Psoas muscle (tissue), 8 donors: ENCODE data around the gene RNPS1. TPM values are rescaled to one million over a fixed set of nuclear protein-coding genes. Genes with fewer than 3 reads are reported as not detected.

Experiments
- ATAC-seq, 4 donors: fragments of 200-7000 bp; cut with Tn5 transposase; one replicate each; pipeline ENCODE4 v1.9.1; 2020; ENCODE audit warnings: moderate library complexity in 3 of 4, mild to moderate bottlenecking in 2 of 4
- DNase-seq, 2 donors: peaks; one replicate each; pipeline ENCODE4 v3.0.0-alpha.2; 2020
- H3K27ac ChIP-seq: fragments of 200-600 bp; one replicate; pipeline ENCODE4 v1.8.0; 2022
- H3K27me3 ChIP-seq, 3 donors: fragments of 200-600 bp in 1 of 3; one replicate each; pipeline versions ENCODE4 v1.6.1 to v1.8.0; 2013 to 2022; ENCODE audit warnings: low read length in 2 of 3, mild to moderate bottlenecking in 2 of 3, moderate library complexity in 1 of 3; ENCODE audit not compliant: insufficient read depth in 3 of 3
- H3K36me3 ChIP-seq, 2 donors: fragments of 200-600 bp in 1 of 2; one replicate each; pipeline versions ENCODE4 v1.6.1 to v1.8.0; 2013 to 2022; ENCODE audit warnings: low read depth in 1 of 2, mild to moderate bottlenecking in 1 of 2, moderate library complexity in 1 of 2; ENCODE audit not compliant: insufficient read depth in 1 of 2
- H3K4me1 ChIP-seq: fragments of 200-600 bp; one replicate; pipeline ENCODE4 v1.8.0; 2022
- H3K4me3 ChIP-seq: fragments of 200-600 bp; one replicate; pipeline ENCODE4 v1.8.0; 2022; ENCODE audit warnings: mild to moderate bottlenecking
- H3K9me3 ChIP-seq: fragments of 200-600 bp; one replicate; pipeline ENCODE4 v1.8.0; 2022
- WGBS, 3 donors: extraction: QIAGEN DNeasy Blood & Tissue Kit; methylation state at CpG; one replicate each; pipeline versions ENCODE4 v1.1.6 to v1.1.7; 2013; 5-methylcytosine and 5-hydroxymethylcytosine counted together
- intact Hi-C, 2 donors: fragments of 100-400 bp; cut with DNase I; formaldehyde crosslinking; loops; one replicate each; pipeline versions ENCODE4 v1.11.0 to v1.14.2; 2022
- polyA plus RNA-seq, 3 donors: library from polyadenylated mRNA; stranded (reverse); fragments of 200-250 nt; gene quantifications; one replicate each; pipeline ENCODE4 v1.2.3, GENCODE V29; 2013
- total RNA-seq, 4 donors: library from RNA; stranded (reverse); fragmentation: NEBNext Ultra II Directional in 2 of 4; extraction: Animal tissue kit (Norgen Biotek cat#: 25700) in 2 of 4; gene quantifications; one replicate each; pipeline versions ENCODE4 v1.2.1 to v1.2.4, GENCODE V29; 2021 to 2023
- TF ChIP-seq, protein P1 (sequence below): fragments of 200-600 bp; IDR thresholded peaks from one replicate; pipeline ENCODE4 v1.8.0; 2022; ENCODE audit warnings: antibody characterized with exemption
- donor health status: healthy with polysubstance abuse.
- donor health status: DM: no; HTN: no; CAD: no; lungs with moderate emphysema.
- donor health status: Bipolar disorder and iron deficiency.
- donor health status: healthy.
- donor health status: DM: yes; HTN: yes; CAD: no.
- donor health status: DM: no; HTN: no; CAD: no.
- donor health status: DM: no; HTN: no; CAD: no.
- donor health status: DM: yes; HTN: yes; CAD: no.

The RNPS1 gene
- total and polyA plus RNA-seq, 7 donors = 165 to 441 (median 193) TPM

DNA sequence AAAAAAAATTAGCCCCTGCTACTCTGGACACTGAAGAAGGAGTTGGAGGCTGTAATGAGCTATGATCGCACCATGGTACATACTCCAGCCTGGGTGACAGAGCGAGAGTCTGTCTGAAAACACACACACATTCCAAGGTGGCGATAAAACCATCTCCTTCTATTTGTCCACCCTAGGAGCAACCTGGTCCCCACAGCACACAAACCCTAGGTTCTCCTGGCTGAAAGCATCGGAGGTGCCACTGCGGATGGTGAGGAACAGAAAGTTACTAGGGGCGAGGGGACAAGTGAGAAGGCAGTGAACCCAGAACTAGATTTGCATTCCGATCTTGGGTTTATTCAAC, 15.1 kb downstream of the RNPS1 start:
- H3K36me3 ChIP-seq = peaks cover 6 to 69% of the 10 kb centered on the region in 2 donors

DNA sequence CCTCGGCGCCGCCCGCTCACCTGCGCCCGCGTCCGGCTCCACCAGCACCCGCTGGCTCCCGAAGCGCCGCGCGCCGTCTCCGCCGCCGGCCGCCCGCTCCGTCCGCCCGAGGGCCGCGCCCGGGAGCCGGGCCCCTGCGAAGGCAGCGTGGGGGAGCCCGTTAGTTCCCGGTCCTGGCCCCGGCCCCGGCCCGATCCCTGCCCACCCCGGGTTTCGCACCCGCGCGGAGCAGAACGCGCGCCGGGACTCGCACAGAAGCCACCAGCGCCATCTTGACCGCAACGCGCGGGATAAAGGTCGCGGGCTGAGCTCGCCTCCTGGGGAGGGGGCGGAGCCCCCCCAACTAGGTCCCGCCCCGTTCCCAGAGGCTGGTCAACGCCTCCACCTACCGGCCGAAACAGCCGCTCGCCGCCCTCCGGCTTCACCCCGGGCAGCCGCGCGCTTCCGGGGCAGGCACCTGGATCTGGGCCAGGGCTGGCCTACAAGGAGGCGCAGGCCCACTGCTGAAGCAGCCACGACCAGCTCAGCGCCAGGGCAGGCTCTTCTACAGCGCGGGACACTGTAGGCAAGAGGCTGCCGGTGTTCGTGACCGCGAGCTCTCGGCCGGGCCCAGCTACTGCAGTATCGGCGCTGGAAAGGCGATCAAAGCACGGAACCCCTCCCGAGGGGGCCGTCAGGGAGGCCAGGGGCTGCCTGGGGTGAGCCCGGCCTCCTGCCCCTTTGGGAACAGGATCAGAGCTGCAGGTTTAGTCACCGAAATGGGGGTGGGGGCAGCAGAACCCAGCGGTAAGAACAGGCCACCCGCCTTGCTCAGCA, 16.4 kb downstream of the RNPS1 start, which contains the start of gene ECI1:
ECI1 (minus strand) TSS at position 292 of the 816 bp plus-strand sequence; CDS start at position 271, 21 bp downstream.
- TF ChIP-seq, protein P1, sequence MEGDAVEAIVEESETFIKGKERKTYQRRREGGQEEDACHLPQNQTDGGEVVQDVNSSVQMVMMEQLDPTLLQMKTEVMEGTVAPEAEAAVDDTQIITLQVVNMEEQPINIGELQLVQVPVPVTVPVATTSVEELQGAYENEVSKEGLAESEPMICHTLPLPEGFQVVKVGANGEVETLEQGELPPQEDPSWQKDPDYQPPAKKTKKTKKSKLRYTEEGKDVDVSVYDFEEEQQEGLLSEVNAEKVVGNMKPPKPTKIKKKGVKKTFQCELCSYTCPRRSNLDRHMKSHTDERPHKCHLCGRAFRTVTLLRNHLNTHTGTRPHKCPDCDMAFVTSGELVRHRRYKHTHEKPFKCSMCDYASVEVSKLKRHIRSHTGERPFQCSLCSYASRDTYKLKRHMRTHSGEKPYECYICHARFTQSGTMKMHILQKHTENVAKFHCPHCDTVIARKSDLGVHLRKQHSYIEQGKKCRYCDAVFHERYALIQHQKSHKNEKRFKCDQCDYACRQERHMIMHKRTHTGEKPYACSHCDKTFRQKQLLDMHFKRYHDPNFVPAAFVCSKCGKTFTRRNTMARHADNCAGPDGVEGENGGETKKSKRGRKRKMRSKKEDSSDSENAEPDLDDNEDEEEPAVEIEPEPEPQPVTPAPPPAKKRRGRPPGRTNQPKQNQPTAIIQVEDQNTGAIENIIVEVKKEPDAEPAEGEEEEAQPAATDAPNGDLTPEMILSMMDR = peak; percentile 76
- WGBS, 3 donors = 1% methylated on average over 59 to 88 of the region's 88 CpGs
- intact Hi-C loops = loop anchor here in 1 of 2 donors (1.0 to 5.0 kb wide), 3 partner anchors 34 to 94 kb away; partner anchors contain the start of gene TRAF7

More for the DNA sequence above, 15.1 kb downstream of the RNPS1 start:
- whole genome bisulfite sequencing, 3 donors = 96 to 97% (median 97%) methylated on average over 7 of the region's 7 CpGs
- H3K27me3 ChIP-seq = no peaks in the 10 kb centered on the region
- no peak overlapping the region for H3K4me3 ChIP-seq
- intact Hi-C loops = loop anchor here in 1 of 2 donors (5.0 kb wide), 2 partner anchors 35 to 95 kb away; partner anchors contain the start of gene TRAF7
- TF ChIP-seq, protein P1 = no peak
- peak in 1 of 2 donors; percentile 19 for DNase-seq
- peaks cover 18% of the 10 kb centered on the region for H3K4me1 ChIP-seq
- ATAC-seq = no peak
- H3K9me3 ChIP-seq = no peaks in the 10 kb centered on the region
- peak overlapping the region; percentile 87 for H3K27ac ChIP-seq

DNA sequence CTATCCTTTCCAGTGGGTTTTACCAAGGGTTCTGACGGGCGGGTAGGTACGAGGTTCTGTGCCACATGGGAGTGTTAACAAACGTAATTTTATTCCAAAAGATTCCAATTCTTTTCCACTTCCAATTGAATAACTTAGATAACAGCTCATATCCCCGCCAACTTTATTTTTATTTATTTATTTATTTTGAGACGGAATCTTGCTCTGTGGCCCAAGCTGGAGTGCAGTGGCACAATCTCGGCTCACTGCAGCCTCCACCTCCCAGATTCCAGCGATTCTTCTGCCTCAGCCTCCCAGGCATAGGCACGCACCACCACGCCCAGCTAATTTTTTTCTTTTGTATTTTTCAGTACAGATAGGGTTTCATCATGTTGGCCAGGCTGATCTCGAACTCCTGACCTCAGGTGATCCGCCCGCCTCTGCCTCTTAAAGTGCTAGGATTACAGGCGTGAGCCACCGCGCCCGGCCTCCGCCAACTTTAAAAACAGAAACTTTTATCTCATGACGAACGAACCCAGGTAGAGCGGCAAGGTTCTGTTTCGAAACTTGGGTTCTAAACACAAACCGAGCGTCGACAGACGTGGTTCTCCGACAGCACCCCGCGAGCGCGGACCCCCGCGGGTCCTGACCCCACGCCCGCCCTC, 17.2 kb downstream of the RNPS1 start:
- Histone ChIP-seq H3K27ac (peak overlapping the region; percentile 87), H3K36me3 (peaks cover 11 to 61% of the 10 kb centered on the region in 2 donors), H3K4me1 (peaks cover 18% of the 10 kb centered on the region), H3K9me3 (no peaks in the 10 kb centered on the region), H3K27me3 (no peaks in the 10 kb centered on the region), H3K4me3 (peak overlapping the region; percentile 73)
- ATAC-seq (peak; percentile 0 to 41 (median 8)), DNase-seq (peak in 1 of 2 donors; percentile 71)
- intact Hi-C loops = loop anchor here in 1 of 2 donors (1.0 to 5.0 kb wide), 3 partner anchors 33 to 93 kb away; partner anchors contain the start of gene TRAF7
- WGBS, 3 donors = 2 to 3% (median 3%) methylated on average over 30 to 35 of the region's 35 CpGs
- TF ChIP-seq, protein P1 = no peak

More for the DNA sequence above, 16.4 kb downstream of the RNPS1 start, which contains the start of gene ECI1:
- no peaks in the 10 kb centered on the region for H3K9me3 ChIP-seq
- H3K27ac ChIP-seq = peak within 1 kb of the TSS; percentile 87
- peak within 1 kb of the TSS; percentile 73 for H3K4me3 ChIP-seq
- ATAC-seq (peak; percentile 96 to 98 (median 96)), DNase-seq (peak; percentile 96 to 99)
- H3K4me1 ChIP-seq = peaks cover 18% of the 10 kb centered on the region
- peaks cover 7 to 61% of the 10 kb centered on the region in 2 donors for H3K36me3 ChIP-seq
- H3K27me3 ChIP-seq = no peaks in the 10 kb centered on the region

DNA sequence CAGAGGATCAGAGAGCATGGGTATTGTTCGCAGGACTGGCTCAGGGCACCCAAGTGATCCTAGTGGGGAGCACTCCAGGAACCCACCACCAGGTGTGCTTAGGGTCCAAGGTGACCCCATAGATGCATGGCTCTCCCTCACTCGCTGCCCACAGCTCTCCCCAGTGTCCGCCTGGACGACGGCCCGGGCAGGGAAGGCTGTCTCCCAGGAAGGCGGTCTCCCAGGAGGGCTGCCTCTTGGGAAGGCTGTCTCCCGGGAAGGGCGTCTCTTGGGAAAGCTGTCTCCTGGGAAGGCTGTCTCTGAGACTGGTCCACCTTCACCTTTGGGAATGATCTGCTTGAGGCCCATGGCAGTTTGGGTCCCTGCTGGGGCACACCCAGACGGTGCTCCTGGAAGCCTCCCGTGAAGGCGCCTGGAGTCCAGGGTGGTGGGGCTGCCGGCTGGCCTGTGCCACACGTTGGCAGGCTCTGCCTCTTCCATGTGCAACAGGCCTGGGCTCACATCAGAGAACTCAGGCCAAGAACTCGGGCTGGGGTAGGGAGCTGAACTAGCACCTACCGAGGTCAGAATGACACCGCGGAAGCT, 21.5 kb downstream of the RNPS1 start:
- H3K9me3 ChIP-seq = no peaks in the 10 kb centered on the region
- intact Hi-C loops = loop anchor here (2.0 kb wide), 1 partner anchor 20 kb away; no protein-coding TSS in a partner anchor
- H3K4me1 ChIP-seq = peaks cover 10% of the 10 kb centered on the region
- TF ChIP-seq, protein P1 = no peak
- WGBS, 3 donors = 68 to 76% (median 72%) methylated on average over 18 of the region's 18 CpGs
- no peak for ATAC-seq
- H3K27ac ChIP-seq = no peak overlapping the region
- no peak overlapping the region for H3K4me3 ChIP-seq
- peaks cover 15 to 69% of the 10 kb centered on the region in 2 donors for H3K36me3 ChIP-seq
- no peaks in the 10 kb centered on the region for H3K27me3 ChIP-seq
- DNase-seq = peak in 1 of 2 donors; percentile 26
